ENCODE measurements around the gene BABAM2. TPM values are rescaled to one million over a fixed set of nuclear protein-coding genes. Genes with fewer than 3 reads are reported as not detected.

BABAM2 gene
- total and polyA plus RNA-seq, 2 experiments from 2014 or later = 31.8 to 83.3 TPM

GRCh38 chr2:27942612-27943547 lies 52.4 kb downstream of the BABAM2 start:
- TF ChIP-seq CTCF (IDR thresholded peaks at IDR 0.05; ENCODE audit: low read depth, low read length) = no peak
- H3K27me3 ChIP-seq = no peaks in the 10 kb centered on the region
- H3K9me3 ChIP-seq (ENCODE audit: low read depth) = no peaks in the 10 kb centered on the region
- DNase-seq (ENCODE audit: low read depth in 1 of 2, low spot score in 1 of 2) = no peak
- H3K27ac ChIP-seq = no peak overlapping the region
- H3K4me1 ChIP-seq (ENCODE audit: low read depth) = no peaks in the 10 kb centered on the region
- no peak overlapping the region for H3K4me3 ChIP-seq
- H3K36me3 ChIP-seq = no peaks in the 10 kb centered on the region

- DNase-seq (ENCODE audit: low read depth in 1 of 2, low spot score in 1 of 2) = no peak
- Histone ChIP-seq H3K27me3 (no peaks in the 10 kb centered on the region), H3K27ac (no peak overlapping the region), H3K4me3 (no peak overlapping the region), H3K36me3 (no peaks in the 10 kb centered on the region), H3K4me1 (ENCODE audit: low read depth) (no peaks in the 10 kb centered on the region), H3K9me3 (ENCODE audit: low read depth) (no peaks in the 10 kb centered on the region)
- no peak for TF ChIP-seq CTCF (IDR thresholded peaks at IDR 0.05; ENCODE audit: low read depth, low read length)
Observed at GRCh38 chr2:27946530-27947060, 56.1 kb downstream of the BABAM2 start.

GRCh38 chr2:27952070-27952469 lies 61.5 kb downstream of the BABAM2 start:
- Histone ChIP-seq H3K4me1 (ENCODE audit: low read depth) (no peaks in the 10 kb centered on the region), H3K36me3 (no peaks in the 10 kb centered on the region), H3K9me3 (ENCODE audit: low read depth) (no peaks in the 10 kb centered on the region), H3K27me3 (no peaks in the 10 kb centered on the region), H3K27ac (no peak overlapping the region), H3K4me3 (no peak overlapping the region)
- TF ChIP-seq CTCF (IDR thresholded peaks at IDR 0.05; ENCODE audit: low read depth, low read length) = no peak
- no peak for DNase-seq (ENCODE audit: low read depth in 1 of 2, low spot score in 1 of 2)

- Histone ChIP-seq H3K4me3 (no peak overlapping the region), H3K36me3 (no peaks in the 10 kb centered on the region), H3K4me1 (ENCODE audit: low read depth) (peaks cover 2% of the 10 kb centered on the region), H3K27me3 (no peaks in the 10 kb centered on the region), H3K27ac (no peak overlapping the region), H3K9me3 (ENCODE audit: low read depth) (no peaks in the 10 kb centered on the region)
- no peak for TF ChIP-seq CTCF (IDR thresholded peaks at IDR 0.05; ENCODE audit: low read depth, low read length)
- DNase-seq (ENCODE audit: low read depth in 1 of 2, low spot score in 1 of 2) = no peak
Observed at GRCh38 chr2:27953077-27953476, 62.5 kb downstream of the BABAM2 start.

GRCh38 chr2:27954221-27954673 lies 63.7 kb downstream of the BABAM2 start:
- no peak overlapping the region for H3K27ac ChIP-seq

More at GRCh38 chr2:27954221-27954673, 63.7 kb downstream of the BABAM2 start:
- TF ChIP-seq CTCF (IDR thresholded peaks at IDR 0.05; ENCODE audit: low read depth, low read length) = no peak
- H3K4me1 ChIP-seq (ENCODE audit: low read depth) = peaks cover 11% of the 10 kb centered on the region
- no peaks in the 10 kb centered on the region for H3K36me3 ChIP-seq
- peak in 1 of 2 donors; percentile 55 for DNase-seq (ENCODE audit: low read depth in 1 of 2, low spot score in 1 of 2)
- H3K27me3 ChIP-seq = no peaks in the 10 kb centered on the region
- no peaks in the 10 kb centered on the region for H3K9me3 ChIP-seq (ENCODE audit: low read depth)
- H3K4me3 ChIP-seq = no peak overlapping the region
